K562 (cell line): ENCODE measurements around the gene TTLL4. TPM values are rescaled to one million over a fixed set of nuclear protein-coding genes. Genes with fewer than 3 reads are reported as not detected.

Experiments
- ATF3 ChIP-seq, 2 experiments: fragments of 450-650 bp in 1 of 2; sonication (generic) in 1 of 2; formaldehyde crosslinking in 1 of 2; IDR thresholded peaks in 1 of 2; conservative IDR thresholded peaks in 1 of 2; 2 replicates each; pipeline versions ENCODE4 v1.6.1 to v1.8.1; 2016 to 2023; ENCODE audit warnings: mild to moderate bottlenecking in 2 of 2, moderate library complexity in 2 of 2, inconsistent platforms in 1 of 2, missing genetic modification reagents in 1 of 2
- CBX2 ChIP-seq: fragments of 200-600 bp; sonication (generic); IDR thresholded peaks from one replicate; pipeline ENCODE4 v1.6.1; 2012; ENCODE audit warnings: mild to moderate bottlenecking, low read length, inconsistent platforms; ENCODE audit not compliant: insufficient read depth, poor library complexity, severe bottlenecking
- GTF2A2 ChIP-seq: IDR thresholded peaks from 2 replicates; pipeline ENCODE4 v1.6.1; 2016; ENCODE audit warnings: mild to moderate bottlenecking, missing genetic modification characterization, missing compliant biosample characterization
- IRF9 ChIP-seq: fragments of 450-650 bp; IDR thresholded peaks from 2 replicates; pipeline ENCODE4 v1.6.1; 2016; ENCODE audit warnings: missing biosample characterization, missing genetic modification characterization
- KLF13 ChIP-seq: fragments of 450-650 bp; IDR thresholded peaks from 2 replicates; pipeline ENCODE4 v1.6.1; 2016; ENCODE audit warnings: missing genetic modification characterization, low read depth, mild to moderate bottlenecking, missing compliant biosample characterization, moderate library complexity, borderline replicate concordance
- NCOR1 ChIP-seq: fragments of 450-650 bp; IDR thresholded peaks from 2 replicates; pipeline ENCODE4 v1.6.1; 2016; ENCODE audit warnings: mild to moderate bottlenecking, moderate library complexity
- NFYB ChIP-seq: IDR thresholded peaks from 2 replicates; pipeline ENCODE4 v1.6.1; 2011; ENCODE audit warnings: mild to moderate bottlenecking, moderate library complexity; ENCODE audit not compliant: insufficient read length; ENCODE audit errors: extremely low read depth
- PHB2 ChIP-seq: fragments of 450-650 bp; IDR thresholded peaks from 2 replicates; pipeline ENCODE4 v1.6.1; 2017; ENCODE audit warnings: low read depth
- RBM39 ChIP-seq: fragments of 200-400 bp; formaldehyde crosslinking; optimal IDR thresholded peaks from 2 replicates; pipeline ENCODE3; 2018; ENCODE audit warnings: low read depth, low read length
- RFX5 ChIP-seq: IDR thresholded peaks from 2 replicates; pipeline ENCODE4 v1.6.1; 2011; ENCODE audit warnings: low read depth, mild to moderate bottlenecking, improper control_type of control experiment, low read length
- SFPQ ChIP-seq: fragments of 200-400 bp; formaldehyde crosslinking; IDR thresholded peaks from 2 replicates; pipeline ENCODE4 v1.6.1; 2017; ENCODE audit warnings: mild to moderate bottlenecking, low read depth, low read length, moderate library complexity
- SRSF7 ChIP-seq: fragments of 200-400 bp; formaldehyde crosslinking; optimal IDR thresholded peaks from 2 replicates; pipeline ENCODE3; 2017; ENCODE audit warnings: mild to moderate bottlenecking, low read depth, low read length
- STAT5A ChIP-seq: IDR thresholded peaks from 2 replicates; pipeline ENCODE4 v1.6.1; 2012; ENCODE audit warnings: low read length, inconsistent platforms, borderline replicate concordance
- ZBTB26 ChIP-seq: fragments of 450-650 bp; formaldehyde crosslinking; IDR thresholded peaks from 2 replicates; pipeline ENCODE4 v1.4.0; 2022; ENCODE audit warnings: missing genetic modification characterization
- ZNF696 ChIP-seq: fragments of 250-450 bp; sonication (Bioruptor Pico); conservative IDR thresholded peaks from 2 replicates; pipeline ENCODE4 v1.4.0; 2020; ENCODE audit warnings: mild to moderate bottlenecking, moderate library complexity
- ZNF76 ChIP-seq: fragments of 250-450 bp; sonication (Bioruptor Pico); IDR thresholded peaks from 2 replicates; pipeline ENCODE4 v1.4.0; 2020; ENCODE audit warnings: mild to moderate bottlenecking, moderate library complexity, borderline replicate concordance
- polyA plus RNA-seq, 8 experiments: library from polyadenylated mRNA; depleted of rRNA in 4 of 8; stranded (reverse) in 5 of 8; unstranded in 3 of 8; fragments of >200 nt; fragmentation: Nextera tagmentation in 2 of 8; fragmentation: Illumina TruSeq in 1 of 8; extraction: Ambion mirVana in 2 of 8; extraction: Trizol in 1 of 8; gene quantifications; 2 replicates each; pipeline versions ENCODE4 v1.2.1 to v1.2.3, GENCODE V29; 2011 to 2014; ENCODE audit warnings: inconsistent platforms in 1 of 8, missing spikeins in 1 of 8
- total RNA-seq, 7 experiments: library from RNA; depleted of rRNA in 6 of 7; stranded (reverse); fragments of >200 nt in 6 of 7; fragmentation: Illumina TruSeq in 2 of 7; extraction: Trizol in 2 of 7; gene quantifications; 2 replicates each; pipeline versions ENCODE4 v1.2.1 to v1.2.3, GENCODE V29; 2011 to 2021; ENCODE audit warnings: low replicate concordance in 1 of 7
- TF ChIP-seq, protein P1 (sequence below), 2 experiments: fragments of 200-800 bp in 1 of 2; sonication (Bioruptor generic) in 1 of 2; sonication (generic) in 1 of 2; formaldehyde crosslinking in 1 of 2; IDR thresholded peaks in 1 of 2; conservative IDR thresholded peaks in 1 of 2; 2 replicates each; pipeline versions ENCODE4 v1.5.0 to v1.6.1; 2016 to 2020; ENCODE audit warnings: missing compliant biosample characterization in 1 of 2, missing genetic modification characterization in 1 of 2, missing genetic modification reagents in 1 of 2

TTLL4 gene
- total and polyA plus RNA-seq, 9 of the 15 experiments (the other 6 are each of a cell fraction or from before 2014, with no cell fraction given): 12.6 to 67.5 (median 24.5) TPM

DNA sequence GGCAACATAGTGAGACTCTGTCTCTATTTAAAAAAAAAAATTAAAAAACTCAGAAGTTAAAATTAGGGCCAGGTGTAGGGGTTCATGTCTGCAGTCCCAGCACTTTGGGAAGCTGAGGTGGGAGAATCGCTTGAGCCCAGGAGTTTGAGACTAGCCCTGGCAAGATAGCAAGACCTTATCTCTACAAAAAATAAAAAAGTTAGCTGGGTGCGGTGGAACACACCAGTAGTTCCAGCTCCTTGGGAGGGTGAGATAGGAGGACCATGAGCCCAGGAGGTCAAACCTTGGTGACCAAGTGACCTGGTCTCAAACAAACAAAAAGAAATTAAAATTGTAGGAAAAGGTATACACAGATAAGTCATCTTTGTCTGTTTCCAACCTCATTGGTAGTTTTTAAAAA, 11.3 kb downstream of the TTLL4 start (continued):
- no peak for TF ChIP-seq SFPQ
- no peak for TF ChIP-seq ZBTB26 (CRISPR knock-in tag)
- TF ChIP-seq SRSF7: no peak
- TF ChIP-seq IRF9: no peak
- no peak for TF ChIP-seq ZNF76 (CRISPR knock-in tag)
- TF ChIP-seq CBX2: no peak
- peak; percentile 36; the same call in 1 of the 2 replicates for TF ChIP-seq STAT5A
- no peak for TF ChIP-seq RBM39
- no peak for TF ChIP-seq ATF3 (IDR thresholded peaks at IDR 0.05)
- no peak for TF ChIP-seq ATF3 (CRISPR knock-in tag; conservative IDR thresholded peaks at IDR 0.05)
- TF ChIP-seq PHB2: peak; percentile 46; the same call in 1 of the 2 replicates
- TF ChIP-seq ZNF696: no peak
- peak; percentile 83 for TF ChIP-seq NCOR1
- TF ChIP-seq NFYB: no peak
- TF ChIP-seq RFX5: no peak
- no peak for TF ChIP-seq KLF13 (tag)
- TF ChIP-seq GTF2A2: no peak
- TF ChIP-seq, protein P1, sequence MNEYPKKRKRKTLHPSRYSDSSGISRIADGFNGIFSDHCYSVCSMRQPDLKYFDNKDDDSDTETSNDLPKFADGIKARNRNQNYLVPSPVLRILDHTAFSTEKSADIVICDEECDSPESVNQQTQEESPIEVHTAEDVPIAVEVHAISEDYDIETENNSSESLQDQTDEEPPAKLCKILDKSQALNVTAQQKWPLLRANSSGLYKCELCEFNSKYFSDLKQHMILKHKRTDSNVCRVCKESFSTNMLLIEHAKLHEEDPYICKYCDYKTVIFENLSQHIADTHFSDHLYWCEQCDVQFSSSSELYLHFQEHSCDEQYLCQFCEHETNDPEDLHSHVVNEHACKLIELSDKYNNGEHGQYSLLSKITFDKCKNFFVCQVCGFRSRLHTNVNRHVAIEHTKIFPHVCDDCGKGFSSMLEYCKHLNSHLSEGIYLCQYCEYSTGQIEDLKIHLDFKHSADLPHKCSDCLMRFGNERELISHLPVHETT (CRISPR knock-in tag; conservative IDR thresholded peaks at IDR 0.05 in 1 of 2, IDR thresholded peaks at IDR 0.05 in 1 of 2): no peak; a peak in 1 of 4 replicates
